ENCODE data around the gene HSP90AB1. TPM values are rescaled to one million over a fixed set of nuclear protein-coding genes. Genes with fewer than 3 reads are reported as not detected.

Gene HSP90AB1
- total and polyA plus RNA-seq, 9 of the 15 experiments (the other 6 are each of a cell fraction or from before 2014, with no cell fraction given) = 1,780 to 3,358 (median 2,262) TPM

DNA sequence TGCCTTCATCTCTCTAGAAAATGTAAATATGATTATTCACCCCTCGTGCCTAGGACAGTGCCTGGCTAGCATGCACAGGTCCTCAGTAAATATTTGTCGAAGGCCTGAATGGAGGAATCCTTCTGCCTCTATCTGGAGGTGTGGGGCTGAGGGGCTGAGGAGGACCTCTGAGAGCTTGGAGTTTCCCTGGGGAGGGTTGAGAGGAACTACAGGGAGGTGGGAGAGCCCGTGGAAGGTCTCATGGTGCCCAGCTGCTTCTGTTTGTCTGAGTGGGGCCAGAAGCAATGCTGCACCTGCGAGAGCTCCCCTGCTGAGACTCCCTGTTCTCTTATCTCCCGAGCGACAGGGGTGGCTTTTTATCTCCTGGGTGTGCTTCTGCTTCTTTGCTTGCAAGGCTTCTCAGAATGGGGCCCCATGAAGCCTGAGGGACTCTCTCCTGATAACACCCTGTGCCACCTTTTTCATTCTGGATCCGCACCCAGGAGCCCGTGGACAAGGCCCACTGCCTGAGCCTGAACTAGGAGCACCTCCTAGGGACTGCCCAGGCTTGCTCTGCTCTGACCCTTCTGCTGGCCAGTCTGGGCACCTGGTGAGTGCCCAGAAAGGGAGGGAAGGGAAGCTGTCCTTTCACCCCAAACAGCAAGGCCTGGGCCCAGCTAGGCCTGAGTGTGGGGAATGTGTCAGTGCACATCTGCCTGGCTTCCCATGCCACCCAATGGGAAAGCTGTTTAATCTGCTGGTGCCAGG, 21.1 kb upstream of the HSP90AB1 start (continued):
- TF ChIP-seq CCNT2 (IDR thresholded peaks at IDR 0.05; ENCODE audit: borderline replicate concordance, extremely low read depth, insufficient read length, low read depth, low read length) (peak; percentile 98), ZFPM2 (CRISPR knock-in tag; IDR thresholded peaks at IDR 0.05) (no peak), ARHGAP35 (IDR thresholded peaks at IDR 0.05; ENCODE audit: partially characterized antibody) (no peak), NR4A1 (CRISPR knock-in tag; IDR thresholded peaks at IDR 0.05) (no peak), NR4A1 (tag; IDR thresholded peaks at IDR 0.05) (peak; percentile 71), C11orf30 (IDR thresholded peaks at IDR 0.05; ENCODE audit: low read depth) (no peak), ZNF24 (IDR thresholded peaks at IDR 0.05) (0 out of 2 replicates have a peak, but pooled peaks have one; percentile 68), TEAD2 (tag; IDR thresholded peaks at IDR 0.05) (no peak), SMARCB1 (IDR thresholded peaks at IDR 0.05; ENCODE audit: insufficient read length, low read depth) (peak; percentile 29), SIN3A (IDR thresholded peaks at IDR 0.05; ENCODE audit: borderline replicate concordance in 2 of 2, control insufficient read depth in 1 of 2, low read depth in 2 of 2, low read length in 2 of 2) (peak in 1 of 2 experiments; percentile 19; a peak in 1 of 4 replicates), MBD2 (IDR thresholded peaks at IDR 0.05; ENCODE audit: borderline replicate concordance, low read depth) (peak; percentile 82), ZNF146 (CRISPR knock-in tag; IDR thresholded peaks at IDR 0.05; ENCODE audit: unreplicated experiment) (no peak), PTTG1 (tag; IDR thresholded peaks at IDR 0.05; ENCODE audit: low read depth) (no peak), PHF21A (IDR thresholded peaks at IDR 0.05; ENCODE audit: borderline replicate concordance, low read depth) (peak; percentile 51; the same call in 1 of the 2 replicates), ARID1B (IDR thresholded peaks at IDR 0.05) (peak; percentile 97)
- TF ChIP-seq, protein P1, sequence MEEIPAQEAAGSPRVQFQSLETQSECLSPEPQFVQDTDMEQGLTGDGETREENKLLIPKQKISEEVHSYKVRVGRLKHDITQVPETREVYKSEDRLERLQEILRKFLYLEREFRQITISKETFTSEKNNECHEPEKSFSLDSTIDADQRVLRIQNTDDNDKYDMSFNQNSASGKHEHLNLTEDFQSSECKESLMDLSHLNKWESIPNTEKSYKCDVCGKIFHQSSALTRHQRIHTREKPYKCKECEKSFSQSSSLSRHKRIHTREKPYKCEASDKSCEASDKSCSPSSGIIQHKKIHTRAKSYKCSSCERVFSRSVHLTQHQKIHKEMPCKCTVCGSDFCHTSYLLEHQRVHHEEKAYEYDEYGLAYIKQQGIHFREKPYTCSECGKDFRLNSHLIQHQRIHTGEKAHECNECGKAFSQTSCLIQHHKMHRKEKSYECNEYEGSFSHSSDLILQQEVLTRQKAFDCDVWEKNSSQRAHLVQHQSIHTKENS (CRISPR knock-in tag; IDR thresholded peaks at IDR 0.05) = no peak
- TF ChIP-seq, protein P2, sequence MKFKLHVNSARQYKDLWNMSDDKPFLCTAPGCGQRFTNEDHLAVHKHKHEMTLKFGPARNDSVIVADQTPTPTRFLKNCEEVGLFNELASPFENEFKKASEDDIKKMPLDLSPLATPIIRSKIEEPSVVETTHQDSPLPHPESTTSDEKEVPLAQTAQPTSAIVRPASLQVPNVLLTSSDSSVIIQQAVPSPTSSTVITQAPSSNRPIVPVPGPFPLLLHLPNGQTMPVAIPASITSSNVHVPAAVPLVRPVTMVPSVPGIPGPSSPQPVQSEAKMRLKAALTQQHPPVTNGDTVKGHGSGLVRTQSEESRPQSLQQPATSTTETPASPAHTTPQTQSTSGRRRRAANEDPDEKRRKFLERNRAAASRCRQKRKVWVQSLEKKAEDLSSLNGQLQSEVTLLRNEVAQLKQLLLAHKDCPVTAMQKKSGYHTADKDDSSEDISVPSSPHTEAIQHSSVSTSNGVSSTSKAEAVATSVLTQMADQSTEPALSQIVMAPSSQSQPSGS (CRISPR knock-in tag; IDR thresholded peaks at IDR 0.05) = no peak
- TF ChIP-seq, protein P3, sequence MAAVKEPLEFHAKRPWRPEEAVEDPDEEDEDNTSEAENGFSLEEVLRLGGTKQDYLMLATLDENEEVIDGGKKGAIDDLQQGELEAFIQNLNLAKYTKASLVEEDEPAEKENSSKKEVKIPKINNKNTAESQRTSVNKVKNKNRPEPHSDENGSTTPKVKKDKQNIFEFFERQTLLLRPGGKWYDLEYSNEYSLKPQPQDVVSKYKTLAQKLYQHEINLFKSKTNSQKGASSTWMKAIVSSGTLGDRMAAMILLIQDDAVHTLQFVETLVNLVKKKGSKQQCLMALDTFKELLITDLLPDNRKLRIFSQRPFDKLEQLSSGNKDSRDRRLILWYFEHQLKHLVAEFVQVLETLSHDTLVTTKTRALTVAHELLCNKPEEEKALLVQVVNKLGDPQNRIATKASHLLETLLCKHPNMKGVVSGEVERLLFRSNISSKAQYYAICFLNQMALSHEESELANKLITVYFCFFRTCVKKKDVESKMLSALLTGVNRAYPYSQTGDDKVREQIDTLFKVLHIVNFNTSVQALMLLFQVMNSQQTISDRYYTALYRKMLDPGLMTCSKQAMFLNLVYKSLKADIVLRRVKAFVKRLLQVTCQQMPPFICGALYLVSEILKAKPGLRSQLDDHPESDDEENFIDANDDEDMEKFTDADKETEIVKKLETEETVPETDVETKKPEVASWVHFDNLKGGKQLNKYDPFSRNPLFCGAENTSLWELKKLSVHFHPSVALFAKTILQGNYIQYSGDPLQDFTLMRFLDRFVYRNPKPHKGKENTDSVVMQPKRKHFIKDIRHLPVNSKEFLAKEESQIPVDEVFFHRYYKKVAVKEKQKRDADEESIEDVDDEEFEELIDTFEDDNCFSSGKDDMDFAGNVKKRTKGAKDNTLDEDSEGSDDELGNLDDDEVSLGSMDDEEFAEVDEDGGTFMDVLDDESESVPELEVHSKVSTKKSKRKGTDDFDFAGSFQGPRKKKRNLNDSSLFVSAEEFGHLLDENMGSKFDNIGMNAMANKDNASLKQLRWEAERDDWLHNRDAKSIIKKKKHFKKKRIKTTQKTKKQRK (IDR thresholded peaks at IDR 0.05; ENCODE audit: borderline replicate concordance, low read depth, low read length) = no peak
- TF ChIP-seq, protein P4, sequence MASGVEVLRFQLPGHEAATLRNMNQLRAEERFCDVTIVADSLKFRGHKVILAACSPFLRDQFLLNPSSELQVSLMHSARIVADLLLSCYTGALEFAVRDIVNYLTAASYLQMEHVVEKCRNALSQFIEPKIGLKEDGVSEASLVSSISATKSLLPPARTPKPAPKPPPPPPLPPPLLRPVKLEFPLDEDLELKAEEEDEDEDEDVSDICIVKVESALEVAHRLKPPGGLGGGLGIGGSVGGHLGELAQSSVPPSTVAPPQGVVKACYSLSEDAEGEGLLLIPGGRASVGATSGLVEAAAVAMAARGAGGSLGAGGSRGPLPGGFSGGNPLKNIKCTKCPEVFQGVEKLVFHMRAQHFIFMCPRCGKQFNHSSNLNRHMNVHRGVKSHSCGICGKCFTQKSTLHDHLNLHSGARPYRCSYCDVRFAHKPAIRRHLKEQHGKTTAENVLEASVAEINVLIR (CRISPR knock-in tag; IDR thresholded peaks at IDR 0.05) = no peak

Data from K562 (cell line).